HG02678 (cell line): ENCODE data around the gene DDX42.
A peak's percentile ranks its signal among the peaks of the same experiment; 100 is the strongest.

Experiments
- ATAC-seq: cut with Tn5 transposase; IDR thresholded peaks from one replicate; pipeline ENCODE4 v1.9.1; 2021; ENCODE audit warnings: mild to moderate bottlenecking, moderate library complexity; ENCODE audit not compliant: unreplicated experiment

Gene DDX42

DNA sequence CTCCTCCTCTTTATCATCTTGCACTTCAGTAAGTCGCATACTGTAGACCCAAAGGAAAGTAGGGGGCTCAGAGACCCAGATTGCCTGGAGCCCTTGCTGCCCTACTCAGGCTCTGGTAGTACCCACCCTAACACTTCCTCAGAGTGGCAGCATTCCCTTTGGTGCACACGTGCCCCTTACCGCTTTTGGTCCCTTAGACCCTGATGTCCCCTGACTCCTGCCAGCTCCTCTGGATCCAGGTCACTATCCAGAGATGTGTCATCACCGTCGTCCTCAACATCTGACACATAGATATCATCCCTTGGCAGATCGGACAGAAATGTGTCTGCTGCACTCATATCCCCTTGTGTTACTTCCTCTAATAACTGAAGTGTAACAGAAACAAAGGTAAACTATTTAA, 47.8 kb downstream of the DDX42 start:
- ATAC-seq: no peak

GRCh38 chr17:63822537-63822936, 48.6 kb downstream of the DDX42 start:
- no peak for ATAC-seq

DNA sequence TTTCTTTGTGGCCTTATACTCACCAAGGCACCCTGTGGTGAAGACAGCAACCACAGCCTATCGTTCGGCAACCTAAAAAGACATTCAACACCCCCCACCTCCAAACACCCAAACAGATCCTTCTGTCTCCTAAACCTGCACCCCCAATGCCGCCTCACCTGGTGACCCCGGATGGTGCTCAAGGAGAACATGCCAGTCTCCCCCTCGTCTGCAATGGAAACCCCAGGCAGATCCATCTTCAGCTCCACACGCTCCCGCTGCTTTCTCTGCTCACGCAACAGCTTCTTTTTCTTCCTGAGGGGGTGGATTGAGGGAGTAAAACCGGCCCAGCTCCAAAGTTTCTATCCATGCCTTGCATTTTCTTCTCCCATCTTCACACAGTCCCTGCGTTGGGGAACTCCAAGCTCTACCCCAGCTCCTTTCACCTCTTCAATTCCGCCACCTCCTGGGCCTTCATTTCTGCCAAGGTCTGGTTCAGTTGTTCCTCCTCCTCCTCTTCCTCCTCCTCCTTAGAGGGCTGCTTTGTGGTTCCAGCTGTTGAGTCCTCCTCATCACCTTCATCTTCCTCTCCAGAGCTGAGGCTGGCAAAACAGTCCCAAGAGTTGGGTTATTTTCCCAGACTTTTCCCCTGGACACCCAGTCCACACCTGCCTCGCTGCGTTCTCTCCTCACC, 49.8 kb downstream of the DDX42 start:
- ATAC-seq: no peak

DNA sequence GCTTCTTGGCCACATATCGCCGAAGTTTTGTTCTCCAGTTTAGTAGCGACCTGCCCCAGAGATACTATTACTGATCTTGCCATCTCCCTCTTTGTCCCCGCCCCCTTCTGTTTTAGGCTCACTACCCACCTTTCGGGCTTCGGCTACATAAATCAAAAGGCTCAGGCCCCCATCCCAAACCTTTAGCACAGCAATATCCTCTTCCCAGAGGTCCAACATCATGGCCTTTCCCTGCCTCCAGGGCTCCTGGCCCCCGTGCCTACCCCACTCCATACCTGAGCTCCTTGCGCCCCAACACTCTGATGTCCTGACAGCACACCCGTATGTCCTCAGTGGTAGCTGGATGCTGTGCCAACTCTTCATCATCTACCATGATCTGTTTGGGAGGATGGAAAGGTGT, 50.4 kb downstream of the DDX42 start:
- no peak for ATAC-seq

DNA sequence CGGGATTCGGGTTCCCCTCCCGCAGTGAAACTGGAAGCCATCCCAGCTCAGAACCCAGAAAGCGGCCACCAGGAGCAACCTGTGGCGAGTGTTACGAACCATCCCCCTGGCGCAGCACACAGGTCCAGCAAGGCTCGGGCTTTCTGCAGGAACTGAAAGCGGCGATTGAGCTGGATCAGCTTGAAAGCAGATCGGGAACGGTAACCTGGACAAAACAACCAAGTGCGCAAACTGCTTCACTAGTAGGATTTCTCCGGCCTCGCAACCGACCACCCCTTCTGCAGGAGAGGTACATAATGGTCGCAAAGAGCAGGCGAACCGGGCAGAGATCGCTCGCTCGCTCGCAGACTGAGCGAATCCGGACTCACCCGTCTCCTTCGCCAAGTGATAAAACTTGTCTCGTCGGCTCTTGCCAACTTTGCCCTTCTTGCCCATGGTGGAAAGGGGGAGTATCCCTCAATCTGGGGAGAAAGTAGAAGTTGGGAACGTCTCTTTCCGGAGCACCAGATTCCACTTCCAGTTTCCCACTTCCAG, 52.6 kb downstream of the DDX42 start:
- ATAC-seq: peak; percentile 4

- peak; percentile 85 for ATAC-seq
Measured at GRCh38 chr17:63827002-63827800, 53.2 kb downstream of the DDX42 start, which contains the start of the genes FTSJ3 and PSMC5. Gene FTSJ3 (minus strand): TSS chr17:63827663. CDS start chr17:63826902, 761 bp downstream. Gene PSMC5 (plus strand): TSS chr17:63827431. CDS start chr17:63827491, 60 bp downstream.

GRCh38 chr17:63827801-63828221, 53.8 kb downstream of the DDX42 start:
- no peak for ATAC-seq

DNA sequence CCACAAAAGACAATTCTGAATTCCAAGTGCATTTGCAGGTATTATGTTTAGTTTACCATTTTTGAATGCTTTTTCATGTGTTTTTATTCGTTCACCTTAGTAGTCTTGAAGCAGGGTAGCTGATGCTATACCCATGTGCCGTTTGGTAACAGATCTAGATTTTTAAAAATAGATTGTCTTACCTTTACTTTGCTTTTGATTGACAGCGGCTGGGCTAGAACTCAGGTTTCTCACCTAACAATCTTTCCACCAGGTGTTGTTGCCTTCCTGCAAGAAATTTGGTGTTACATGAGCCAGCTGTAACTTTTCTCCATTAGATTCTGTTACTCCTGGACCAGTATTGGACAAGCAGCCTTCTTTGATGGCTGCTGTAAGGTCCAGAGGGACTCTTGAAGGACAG, 55.0 kb downstream of the DDX42 start:
- no peak for ATAC-seq

GRCh38 chr17:63830278-63830677, 56.3 kb downstream of the DDX42 start:
- no peak for ATAC-seq

GRCh38 chr17:63830904-63831491, 57.0 kb downstream of the DDX42 start:
- ATAC-seq: no peak

DNA sequence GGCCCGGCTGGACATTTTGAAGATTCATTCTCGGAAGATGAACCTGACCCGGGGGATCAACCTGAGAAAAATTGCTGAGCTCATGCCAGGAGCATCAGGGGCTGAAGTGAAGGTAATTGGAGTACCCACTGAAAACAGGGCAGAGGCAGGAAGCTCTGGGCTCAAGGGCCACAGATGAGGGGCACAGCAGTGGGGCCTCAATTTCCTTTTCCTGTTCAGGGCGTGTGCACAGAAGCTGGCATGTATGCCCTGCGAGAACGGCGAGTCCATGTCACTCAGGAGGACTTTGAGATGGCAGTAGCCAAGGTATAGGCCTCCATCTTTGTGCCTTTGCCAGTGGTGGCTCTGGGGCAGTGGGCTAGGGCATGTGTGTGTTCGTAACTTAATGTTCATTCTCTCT, 57.5 kb downstream of the DDX42 start:
- no peak for ATAC-seq

- no peak for ATAC-seq
Measured at GRCh38 chr17:63832014-63832413, 58.0 kb downstream of the DDX42 start.

DNA sequence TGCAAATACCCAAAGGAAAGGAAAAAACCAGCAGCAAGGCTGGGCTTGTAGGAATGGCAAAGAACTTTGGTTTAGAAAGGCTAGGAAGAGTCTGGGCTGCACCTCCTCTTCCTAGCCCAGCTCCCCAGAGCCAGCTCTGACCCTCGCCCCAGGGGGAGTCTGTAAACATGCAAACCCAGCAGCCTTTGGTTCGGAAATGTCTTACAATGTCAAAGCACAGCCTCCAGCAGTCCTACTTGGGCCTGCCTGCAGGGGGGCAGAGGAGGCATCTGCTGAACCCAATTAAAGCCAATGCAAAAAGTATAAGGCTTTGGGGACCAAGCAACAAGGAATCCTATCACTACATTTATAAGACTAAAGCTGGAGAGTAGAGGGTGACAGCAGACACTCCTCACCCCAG, 58.5 kb downstream of the DDX42 start:
- ATAC-seq: no peak

DNA sequence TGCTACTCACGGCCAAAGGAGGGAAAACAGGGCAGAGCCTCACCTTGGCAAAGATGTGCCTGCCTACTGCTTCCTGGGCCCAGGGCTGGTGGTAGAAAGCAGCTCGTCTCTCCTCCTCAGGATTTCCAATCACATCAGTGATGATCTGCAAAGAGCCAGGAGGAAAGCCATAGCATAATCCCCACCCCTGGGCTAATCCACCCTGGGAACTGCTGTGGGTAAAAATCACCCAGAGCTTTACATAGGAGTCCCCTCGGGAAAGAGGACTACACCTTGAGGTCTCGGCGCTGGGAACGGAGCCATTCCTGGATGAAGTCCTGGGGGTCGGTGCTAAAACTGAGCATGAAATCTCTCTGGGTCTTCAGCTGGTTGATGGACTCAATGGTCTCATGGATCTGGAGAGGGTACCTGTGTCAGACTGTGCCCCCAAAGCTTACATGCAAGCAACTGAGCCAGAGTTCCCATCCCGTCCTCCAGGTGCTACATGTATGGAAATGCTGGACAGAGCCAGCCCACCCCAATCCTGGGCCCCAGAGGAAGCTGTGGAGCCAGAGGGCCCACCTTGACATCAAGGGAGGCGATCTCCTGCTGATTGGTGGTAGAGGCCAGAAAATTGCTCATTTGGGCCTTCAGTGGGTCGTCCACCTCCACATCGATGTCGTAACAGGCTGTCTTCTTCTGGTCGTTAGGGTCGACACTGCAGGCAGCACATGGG, 59.2 kb downstream of the DDX42 start:
- ATAC-seq: no peak

DNA sequence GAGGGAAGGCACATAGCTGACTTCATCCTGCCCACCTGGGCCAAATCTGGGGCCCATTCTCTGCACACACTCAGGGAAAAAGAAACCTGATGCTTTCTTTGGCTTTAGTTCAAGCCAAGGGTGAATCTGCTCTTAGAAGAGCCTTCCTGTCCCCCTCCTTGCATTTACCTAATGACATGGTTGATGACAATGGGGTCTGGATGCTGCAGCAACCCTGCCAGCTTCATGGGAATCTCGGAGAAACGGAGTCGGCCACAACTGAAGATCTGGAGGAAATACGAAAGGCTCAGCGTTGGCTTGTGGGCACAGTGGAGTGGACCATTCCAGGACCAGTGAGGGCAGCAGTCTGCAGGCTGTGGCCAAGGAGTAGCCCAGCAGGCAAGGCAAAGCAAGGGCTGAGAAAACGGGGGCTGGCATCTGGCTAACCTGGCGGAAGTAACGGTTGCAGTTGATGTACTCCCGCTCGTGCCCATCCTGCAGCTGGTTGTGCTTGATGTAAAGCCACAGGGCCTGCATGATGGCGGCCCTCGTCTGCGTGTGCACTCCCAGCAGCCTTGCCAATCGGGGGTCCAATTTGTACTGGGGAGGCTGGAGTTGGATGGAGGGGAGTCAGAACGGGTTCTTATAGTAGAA, 59.9 kb downstream of the DDX42 start:
- ATAC-seq: no peak

- ATAC-seq: peak; percentile 64
Measured at GRCh38 chr17:63834431-63835166, 60.6 kb downstream of the DDX42 start.

DNA sequence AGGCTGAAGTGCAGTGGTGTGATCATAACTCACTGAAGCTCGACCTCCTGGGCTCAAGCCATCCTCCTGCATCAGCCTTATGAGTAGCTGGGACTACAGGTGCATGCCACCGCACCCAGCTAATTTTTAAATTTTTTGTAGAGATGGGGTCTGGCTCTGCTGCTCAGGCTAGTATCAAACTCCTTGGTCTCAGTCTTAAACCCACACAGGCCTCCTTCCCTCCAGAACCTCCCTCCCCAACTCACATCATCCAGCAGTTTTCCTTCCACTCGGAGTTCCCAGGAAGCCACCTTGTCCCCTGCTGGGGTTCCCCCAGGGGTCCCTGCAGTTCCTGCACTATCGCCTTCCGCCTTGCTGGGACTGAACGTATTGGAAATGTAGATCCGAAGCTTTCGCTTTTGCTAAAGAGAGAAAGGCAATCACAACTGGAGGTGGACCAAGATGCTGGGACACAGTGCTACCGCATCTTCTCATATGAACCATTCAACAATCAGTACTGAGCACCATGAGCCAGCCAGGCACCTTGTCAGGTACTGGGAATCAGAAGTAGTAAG, 61.3 kb downstream of the DDX42 start:
- no peak for ATAC-seq

DNA sequence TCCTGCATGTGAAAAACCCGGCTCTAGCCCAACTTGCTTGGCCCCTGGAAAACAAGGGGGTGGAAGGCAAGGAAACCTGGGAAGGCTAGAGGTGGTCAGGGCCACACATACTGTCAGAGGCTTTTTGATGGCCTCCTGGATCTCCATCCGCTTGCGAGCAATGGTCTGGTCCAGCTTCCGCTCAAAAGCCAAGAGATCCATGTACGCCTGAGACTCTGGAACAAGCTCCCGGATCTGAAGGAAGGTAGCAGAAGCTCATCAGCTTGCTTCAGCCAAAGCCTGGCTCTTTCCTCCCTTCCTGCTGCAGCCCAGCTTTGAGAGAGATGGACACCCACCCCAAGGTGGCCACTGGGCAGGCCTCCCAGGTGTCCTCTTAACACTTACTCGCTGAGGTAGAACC, 62.8 kb downstream of the DDX42 start:
- no peak for ATAC-seq

DNA sequence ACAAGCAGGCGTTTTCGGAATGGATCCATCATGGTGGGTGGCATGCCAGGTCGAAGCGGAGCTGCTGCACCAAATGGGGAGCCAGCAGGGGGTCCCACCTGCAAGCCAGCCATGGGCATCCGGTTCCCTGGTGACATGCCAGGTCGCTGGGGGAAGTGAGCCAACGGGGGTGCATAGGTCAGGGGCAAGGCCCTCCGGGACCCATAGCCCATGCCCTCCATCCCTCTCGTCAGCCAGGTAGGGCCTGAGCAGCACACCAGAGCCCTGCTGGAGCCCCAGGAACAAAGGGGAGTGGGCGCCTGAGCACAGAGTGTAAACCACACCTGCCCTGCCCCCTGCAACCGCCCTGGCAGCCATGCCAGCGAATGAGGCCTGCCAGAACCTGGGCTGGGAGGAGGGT, 63.5 kb downstream of the DDX42 start:
- ATAC-seq: no peak
